A673 (cell line): ENCODE data around the gene DSC1.

Source experiments
- CTCF ChIP-seq: fragments of 300-800, 200-600 bp; sonication (generic); conservative IDR thresholded peaks from 2 replicates; pipeline ENCODE4 v1.5.1; 2017; ENCODE audit warnings: low read depth, mild to moderate bottlenecking, antibody characterized with exemption, low read length, moderate library complexity, mixed read lengths
- EZH2 ChIP-seq: fragments of 200-600 bp; sonication (generic); IDR thresholded peaks from 2 replicates; pipeline ENCODE4 v1.6.1; 2017; ENCODE audit warnings: borderline replicate concordance, low read depth, mild to moderate bottlenecking, mixed read lengths, antibody characterized with exemption, low read length; ENCODE audit not compliant: poor library complexity, severe bottlenecking

GRCh38 chr18:31205273-31205672 lies 42.6 kb upstream of the DSC1 start:
- TF ChIP-seq CTCF (no peak), EZH2 (no peak)
